Astrocyte of the hippocampus (primary cell): ENCODE results near the gene NBEAL2.
"Not testable (repeated sequence)": the region's sequence is repeated elsewhere in the genome, so short reads cannot be mapped to it uniquely, and the experiment has no call there.

Experiments used
- DNase-seq: peaks from one replicate; pipeline ENCODE4 v3.0.0; 2011; ENCODE audit warnings: low read depth, low spot score

Gene NBEAL2

GRCh38 chr3:47010910-47011309, 31.4 kb downstream of the NBEAL2 start:
- DNase-seq = no peak

GRCh38 chr3:47011371-47011770, 31.9 kb downstream of the NBEAL2 start:
- no peak for DNase-seq

- no peak for DNase-seq
Measured at GRCh38 chr3:47012342-47013230, 33.1 kb downstream of the NBEAL2 start.

- DNase-seq = no peak
Measured at GRCh38 chr3:47013231-47013630, 33.8 kb downstream of the NBEAL2 start.

GRCh38 chr3:47014036-47014435, 34.6 kb downstream of the NBEAL2 start:
- DNase-seq = no peak

GRCh38 chr3:47015151-47015550, 35.7 kb downstream of the NBEAL2 start:
- no peak for DNase-seq

- no peak for DNase-seq
Measured at GRCh38 chr3:47016086-47016933, 36.8 kb downstream of the NBEAL2 start.

- peak; percentile 84 for DNase-seq
Measured at GRCh38 chr3:47016934-47017435, 37.5 kb downstream of the NBEAL2 start.

- peak; percentile 67 for DNase-seq
Measured at GRCh38 chr3:47017504-47018268, 38.2 kb downstream of the NBEAL2 start.

GRCh38 chr3:47018269-47018611, 38.8 kb downstream of the NBEAL2 start:
- no peak for DNase-seq

GRCh38 chr3:47019201-47019600, 39.7 kb downstream of the NBEAL2 start:
- DNase-seq = no peak

GRCh38 chr3:47020311-47020710, 40.8 kb downstream of the NBEAL2 start:
- no peak for DNase-seq

- DNase-seq = peak; percentile 42
Measured at GRCh38 chr3:47022641-47023071, 43.2 kb downstream of the NBEAL2 start.

GRCh38 chr3:47024932-47025331, 45.5 kb downstream of the NBEAL2 start:
- DNase-seq = peak; percentile 51

GRCh38 chr3:47026432-47026831, 47.0 kb downstream of the NBEAL2 start:
- not testable (repeated sequence) for DNase-seq

GRCh38 chr3:47028146-47028545, 48.7 kb downstream of the NBEAL2 start:
- peak; percentile 32 for DNase-seq

- DNase-seq = no peak
Measured at GRCh38 chr3:47028667-47029066, 49.2 kb downstream of the NBEAL2 start.

- not testable (repeated sequence) for DNase-seq
Measured at GRCh38 chr3:47031041-47031440, 51.6 kb downstream of the NBEAL2 start.

GRCh38 chr3:47034868-47035489, 55.5 kb downstream of the NBEAL2 start:
- DNase-seq = no peak

GRCh38 chr3:47035645-47036044, 56.2 kb downstream of the NBEAL2 start:
- no peak for DNase-seq

GRCh38 chr3:47036145-47036544, 56.7 kb downstream of the NBEAL2 start:
- DNase-seq = no peak
